Liver (tissue), 9 donors: Measurements from ENCODE around the gene RARS2. TPM values are rescaled to one million over a fixed set of nuclear protein-coding genes. Genes with fewer than 3 reads are reported as not detected.

Experiments used
- DNase-seq: peaks from one replicate; pipeline ENCODE4 v3.0.0-alpha.2; 2017; ENCODE audit warnings: low spot score
- H3K27ac ChIP-seq, 2 donors: one replicate each; pipeline ENCODE4 v1.7.0; 2013; ENCODE audit warnings: inconsistent platforms in 2 of 2, low read length in 2 of 2, control low read depth in 1 of 2, low read depth in 1 of 2, mild to moderate bottlenecking in 1 of 2
- H3K27me3 ChIP-seq, 4 donors: one replicate each; pipeline versions ENCODE4 v1.6.1 to v1.7.0; 2013; ENCODE audit warnings: low read length in 3 of 4, inconsistent platforms in 1 of 4, mild to moderate bottlenecking in 1 of 4, moderate library complexity in 1 of 4; ENCODE audit not compliant: control insufficient read depth in 4 of 4, insufficient read depth in 4 of 4
- H3K36me3 ChIP-seq, 4 donors: one replicate each; pipeline versions ENCODE4 v1.6.1 to v1.7.0; 2013; ENCODE audit warnings: low read length in 3 of 4, mild to moderate bottlenecking in 3 of 4, low read depth in 1 of 4, moderate library complexity in 1 of 4; ENCODE audit not compliant: control insufficient read depth in 4 of 4, insufficient read depth in 3 of 4
- H3K4me1 ChIP-seq, 4 donors: one replicate each; pipeline versions ENCODE4 v1.6.1 to v1.7.0; 2013; ENCODE audit warnings: low read length in 3 of 4, mild to moderate bottlenecking in 3 of 4, moderate library complexity in 1 of 4; ENCODE audit not compliant: control insufficient read depth in 4 of 4, insufficient read depth in 4 of 4
- H3K4me3 ChIP-seq, 3 donors: one replicate each; pipeline versions ENCODE4 v1.6.1 to v1.7.0; 2013; ENCODE audit warnings: low read length in 3 of 3, control low read depth in 1 of 3, low read depth in 1 of 3, mild to moderate bottlenecking in 1 of 3
- H3K9ac ChIP-seq, 2 donors: one replicate each; pipeline ENCODE4 v1.7.0; 2013; ENCODE audit warnings: low read length in 2 of 2, mild to moderate bottlenecking in 2 of 2, moderate library complexity in 2 of 2, control low read depth in 1 of 2, low read depth in 1 of 2
- H3K9me3 ChIP-seq, 4 donors: one replicate each; pipeline versions ENCODE4 v1.6.1 to v1.7.0; 2013; ENCODE audit warnings: low read length in 3 of 4; ENCODE audit not compliant: control insufficient read depth in 4 of 4
- EGR1 ChIP-seq, 2 donors: IDR thresholded peaks; 2 replicates each; pipeline ENCODE4 v1.6.1; 2016 to 2018; ENCODE audit warnings: antibody characterized with exemption in 2 of 2, low read depth in 2 of 2
- FOXA1 ChIP-seq: IDR thresholded peaks from 2 replicates; pipeline ENCODE4 v1.6.1; 2016; ENCODE audit warnings: antibody characterized with exemption
- FOXA2 ChIP-seq: IDR thresholded peaks from 2 replicates; pipeline ENCODE4 v1.6.1; 2016; ENCODE audit warnings: antibody characterized with exemption
- GABPA ChIP-seq, 2 donors: IDR thresholded peaks in 1 of 2; conservative IDR thresholded peaks in 1 of 2; 2 replicates each; pipeline ENCODE4 v1.6.1; 2016; ENCODE audit warnings: antibody characterized with exemption in 2 of 2, mild to moderate bottlenecking in 1 of 2, moderate library complexity in 1 of 2
- HNF4A ChIP-seq, 2 donors: conservative IDR thresholded peaks; 2 replicates each; pipeline ENCODE4 v1.6.1; 2016; ENCODE audit warnings: antibody characterized with exemption in 2 of 2, mild to moderate bottlenecking in 2 of 2
- HNF4G ChIP-seq: IDR thresholded peaks from 2 replicates; pipeline ENCODE4 v1.6.1; 2016; ENCODE audit warnings: antibody characterized with exemption
- JUND ChIP-seq, 2 donors: IDR thresholded peaks; 2 replicates each; pipeline ENCODE4 v1.6.1; 2016; ENCODE audit warnings: antibody characterized with exemption in 2 of 2
- NR2F2 ChIP-seq: IDR thresholded peaks from 2 replicates; pipeline ENCODE4 v1.6.1; 2016; ENCODE audit warnings: antibody characterized with exemption
- RAD21 ChIP-seq, 2 donors: IDR thresholded peaks; 2 replicates each; pipeline ENCODE4 v1.6.1; 2016; ENCODE audit warnings: antibody characterized with exemption in 2 of 2, mild to moderate bottlenecking in 2 of 2
- RXRA ChIP-seq, 2 donors: IDR thresholded peaks; 2 replicates each; pipeline ENCODE4 v1.6.1; 2017 to 2018; ENCODE audit warnings: antibody characterized with exemption in 2 of 2, mild to moderate bottlenecking in 1 of 2
- SP1 ChIP-seq: IDR thresholded peaks from 2 replicates; pipeline ENCODE4 v1.6.1; 2018; ENCODE audit warnings: antibody characterized with exemption, mild to moderate bottlenecking
- TAF1 ChIP-seq: conservative IDR thresholded peaks from 2 replicates; pipeline ENCODE4 v1.6.1; 2016; ENCODE audit warnings: antibody characterized with exemption, mild to moderate bottlenecking
- YY1 ChIP-seq: IDR thresholded peaks from 2 replicates; pipeline ENCODE4 v1.6.1; 2016; ENCODE audit warnings: antibody characterized with exemption, mild to moderate bottlenecking
- WGBS: extraction: QIAGEN DNeasy Blood & Tissue Kit; methylation state at CpG from one replicate; pipeline ENCODE4 v1.1.7; 2013; 5-methylcytosine and 5-hydroxymethylcytosine counted together
- polyA plus RNA-seq, 2 donors: library from polyadenylated mRNA; stranded (reverse) in 1 of 2; unstranded in 1 of 2; fragments of 200-250 nt in 1 of 2; fragments of >200 nt in 1 of 2; fragmentation: Nextera tagmentation in 1 of 2; extraction: Ambion mirVana in 1 of 2; gene quantifications; one replicate each; pipeline versions ENCODE4 v1.2.1 to v1.2.3, GENCODE V29; 2013 to 2015
- total RNA-seq, 2 donors: library from RNA; depleted of rRNA; stranded (reverse); fragments of >200 nt; gene quantifications; one replicate each; pipeline ENCODE4 v1.2.3, GENCODE V29; 2014
- TF ChIP-seq, protein P1 (sequence below): IDR thresholded peaks from 2 replicates; pipeline ENCODE4 v1.6.1; 2016; ENCODE audit warnings: antibody characterized with exemption
- TF ChIP-seq, protein P2 (sequence below): IDR thresholded peaks from 2 replicates; pipeline ENCODE4 v1.6.1; 2016; ENCODE audit warnings: antibody characterized with exemption
- TF ChIP-seq, protein P3 (sequence below): IDR thresholded peaks from 2 replicates; pipeline ENCODE4 v1.6.1; 2016; ENCODE audit warnings: antibody characterized with exemption
- TF ChIP-seq, protein P4 (sequence below): fragments of 150-350 bp; IDR thresholded peaks from 2 replicates; pipeline ENCODE4 v1.5.1; 2017; ENCODE audit warnings: improper control_type of control experiment, low read depth, low read length; ENCODE audit not compliant: missing input control
- TF ChIP-seq, protein P5 (sequence below): IDR thresholded peaks from 2 replicates; pipeline ENCODE4 v1.6.1; 2016; ENCODE audit warnings: antibody characterized with exemption, mild to moderate bottlenecking
- donor health status: healthy.
- donor health status: healthy.
- donor health status: healthy.
- donor health status: healthy.
- donor health status: healthy.

The RARS2 gene
- total and polyA plus RNA-seq, 4 donors: 10.9 to 19.2 (median 16.4) TPM

DNA sequence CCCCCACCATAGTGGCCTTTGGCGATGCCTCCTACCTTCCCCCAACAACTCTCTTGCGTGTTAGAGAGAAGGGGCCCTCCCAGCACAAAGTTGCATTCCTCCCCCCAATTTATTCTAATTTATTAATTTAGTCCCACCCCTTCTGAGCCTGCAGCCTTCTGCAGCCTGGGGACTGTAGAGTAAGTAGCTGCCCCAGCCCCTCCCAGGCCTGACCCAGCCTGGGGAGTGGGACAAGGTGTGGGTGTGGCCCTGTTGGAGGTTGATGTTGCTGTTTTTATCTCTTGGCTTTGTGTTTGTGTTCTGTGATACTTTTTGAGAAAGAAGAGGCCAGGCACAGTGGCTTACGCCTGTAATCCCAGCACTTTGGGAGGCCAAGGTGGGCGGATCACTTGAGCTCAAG lies 49.6 kb upstream of the RARS2 start:
- DNase-seq: no peak
- TF ChIP-seq TAF1: no peak
- TF ChIP-seq NR2F2: no peak
- TF ChIP-seq, protein P1, sequence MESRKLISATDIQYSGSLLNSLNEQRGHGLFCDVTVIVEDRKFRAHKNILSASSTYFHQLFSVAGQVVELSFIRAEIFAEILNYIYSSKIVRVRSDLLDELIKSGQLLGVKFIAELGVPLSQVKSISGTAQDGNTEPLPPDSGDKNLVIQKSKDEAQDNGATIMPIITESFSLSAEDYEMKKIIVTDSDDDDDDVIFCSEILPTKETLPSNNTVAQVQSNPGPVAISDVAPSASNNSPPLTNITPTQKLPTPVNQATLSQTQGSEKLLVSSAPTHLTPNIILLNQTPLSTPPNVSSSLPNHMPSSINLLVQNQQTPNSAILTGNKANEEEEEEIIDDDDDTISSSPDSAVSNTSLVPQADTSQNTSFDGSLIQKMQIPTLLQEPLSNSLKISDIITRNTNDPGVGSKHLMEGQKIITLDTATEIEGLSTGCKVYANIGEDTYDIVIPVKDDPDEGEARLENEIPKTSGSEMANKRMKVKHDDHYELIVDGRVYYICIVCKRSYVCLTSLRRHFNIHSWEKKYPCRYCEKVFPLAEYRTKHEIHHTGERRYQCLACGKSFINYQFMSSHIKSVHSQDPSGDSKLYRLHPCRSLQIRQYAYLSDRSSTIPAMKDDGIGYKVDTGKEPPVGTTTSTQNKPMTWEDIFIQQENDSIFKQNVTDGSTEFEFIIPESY: no peak
- peaks cover 0 to 8% (median 6%) of the 10 kb centered on the region in 4 donors for H3K36me3 ChIP-seq
- no peak overlapping the region for H3K9ac ChIP-seq
- H3K27ac ChIP-seq: no peak overlapping the region
- H3K4me3 ChIP-seq: no peak overlapping the region
- H3K4me1 ChIP-seq: no peaks in the 10 kb centered on the region
- over 99% methylated on average over 4 of the region's 4 CpGs for WGBS
- H3K9me3 ChIP-seq: no peaks in the 10 kb centered on the region
- no peaks in the 10 kb centered on the region for H3K27me3 ChIP-seq

DNA sequence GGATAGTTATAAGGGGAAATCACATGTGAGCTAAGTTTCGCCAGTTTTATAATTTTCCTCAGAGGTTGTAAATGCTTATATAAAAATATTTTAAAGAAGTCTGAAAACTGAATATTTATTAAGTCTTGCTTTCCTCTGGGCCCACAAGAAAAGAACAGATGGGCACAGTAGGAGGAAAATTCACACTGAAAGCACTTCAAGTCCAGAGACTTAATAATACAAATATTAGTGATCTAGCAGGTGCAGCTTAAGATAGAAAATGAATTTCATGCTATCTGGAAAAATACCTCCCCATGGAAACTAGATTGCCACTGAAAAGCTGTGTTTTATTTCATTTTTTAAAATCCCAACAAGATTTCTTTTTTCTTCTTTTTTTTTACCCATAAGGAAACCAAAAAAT lies 47.3 kb upstream of the RARS2 start:
- H3K4me3 ChIP-seq: no peak overlapping the region

More for the DNA sequence above, 47.3 kb upstream of the RARS2 start:
- TF ChIP-seq, protein P1: no peak
- TF ChIP-seq, protein P2, sequence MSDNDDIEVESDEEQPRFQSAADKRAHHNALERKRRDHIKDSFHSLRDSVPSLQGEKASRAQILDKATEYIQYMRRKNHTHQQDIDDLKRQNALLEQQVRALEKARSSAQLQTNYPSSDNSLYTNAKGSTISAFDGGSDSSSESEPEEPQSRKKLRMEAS: no peak
- TF ChIP-seq GABPA (IDR thresholded peaks at IDR 0.05 in 1 of 2, conservative IDR thresholded peaks at IDR 0.05 in 1 of 2): no peak
- TF ChIP-seq SP1: no peak
- no peak for TF ChIP-seq RAD21 (IDR thresholded peaks at IDR 0.05)
- no peak for TF ChIP-seq HNF4G
- TF ChIP-seq, protein P3, sequence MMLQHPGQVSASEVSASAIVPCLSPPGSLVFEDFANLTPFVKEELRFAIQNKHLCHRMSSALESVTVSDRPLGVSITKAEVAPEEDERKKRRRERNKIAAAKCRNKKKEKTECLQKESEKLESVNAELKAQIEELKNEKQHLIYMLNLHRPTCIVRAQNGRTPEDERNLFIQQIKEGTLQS: no peak
- no peak for TF ChIP-seq FOXA1
- no peak for TF ChIP-seq TAF1
- TF ChIP-seq YY1: no peak
- TF ChIP-seq FOXA2: no peak
- TF ChIP-seq, protein P4, sequence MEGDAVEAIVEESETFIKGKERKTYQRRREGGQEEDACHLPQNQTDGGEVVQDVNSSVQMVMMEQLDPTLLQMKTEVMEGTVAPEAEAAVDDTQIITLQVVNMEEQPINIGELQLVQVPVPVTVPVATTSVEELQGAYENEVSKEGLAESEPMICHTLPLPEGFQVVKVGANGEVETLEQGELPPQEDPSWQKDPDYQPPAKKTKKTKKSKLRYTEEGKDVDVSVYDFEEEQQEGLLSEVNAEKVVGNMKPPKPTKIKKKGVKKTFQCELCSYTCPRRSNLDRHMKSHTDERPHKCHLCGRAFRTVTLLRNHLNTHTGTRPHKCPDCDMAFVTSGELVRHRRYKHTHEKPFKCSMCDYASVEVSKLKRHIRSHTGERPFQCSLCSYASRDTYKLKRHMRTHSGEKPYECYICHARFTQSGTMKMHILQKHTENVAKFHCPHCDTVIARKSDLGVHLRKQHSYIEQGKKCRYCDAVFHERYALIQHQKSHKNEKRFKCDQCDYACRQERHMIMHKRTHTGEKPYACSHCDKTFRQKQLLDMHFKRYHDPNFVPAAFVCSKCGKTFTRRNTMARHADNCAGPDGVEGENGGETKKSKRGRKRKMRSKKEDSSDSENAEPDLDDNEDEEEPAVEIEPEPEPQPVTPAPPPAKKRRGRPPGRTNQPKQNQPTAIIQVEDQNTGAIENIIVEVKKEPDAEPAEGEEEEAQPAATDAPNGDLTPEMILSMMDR: no peak
- no peak for TF ChIP-seq RXRA (IDR thresholded peaks at IDR 0.05)
- TF ChIP-seq EGR1 (IDR thresholded peaks at IDR 0.05; ENCODE audit: low read depth in 2 of 2): no peak
- TF ChIP-seq, protein P5, sequence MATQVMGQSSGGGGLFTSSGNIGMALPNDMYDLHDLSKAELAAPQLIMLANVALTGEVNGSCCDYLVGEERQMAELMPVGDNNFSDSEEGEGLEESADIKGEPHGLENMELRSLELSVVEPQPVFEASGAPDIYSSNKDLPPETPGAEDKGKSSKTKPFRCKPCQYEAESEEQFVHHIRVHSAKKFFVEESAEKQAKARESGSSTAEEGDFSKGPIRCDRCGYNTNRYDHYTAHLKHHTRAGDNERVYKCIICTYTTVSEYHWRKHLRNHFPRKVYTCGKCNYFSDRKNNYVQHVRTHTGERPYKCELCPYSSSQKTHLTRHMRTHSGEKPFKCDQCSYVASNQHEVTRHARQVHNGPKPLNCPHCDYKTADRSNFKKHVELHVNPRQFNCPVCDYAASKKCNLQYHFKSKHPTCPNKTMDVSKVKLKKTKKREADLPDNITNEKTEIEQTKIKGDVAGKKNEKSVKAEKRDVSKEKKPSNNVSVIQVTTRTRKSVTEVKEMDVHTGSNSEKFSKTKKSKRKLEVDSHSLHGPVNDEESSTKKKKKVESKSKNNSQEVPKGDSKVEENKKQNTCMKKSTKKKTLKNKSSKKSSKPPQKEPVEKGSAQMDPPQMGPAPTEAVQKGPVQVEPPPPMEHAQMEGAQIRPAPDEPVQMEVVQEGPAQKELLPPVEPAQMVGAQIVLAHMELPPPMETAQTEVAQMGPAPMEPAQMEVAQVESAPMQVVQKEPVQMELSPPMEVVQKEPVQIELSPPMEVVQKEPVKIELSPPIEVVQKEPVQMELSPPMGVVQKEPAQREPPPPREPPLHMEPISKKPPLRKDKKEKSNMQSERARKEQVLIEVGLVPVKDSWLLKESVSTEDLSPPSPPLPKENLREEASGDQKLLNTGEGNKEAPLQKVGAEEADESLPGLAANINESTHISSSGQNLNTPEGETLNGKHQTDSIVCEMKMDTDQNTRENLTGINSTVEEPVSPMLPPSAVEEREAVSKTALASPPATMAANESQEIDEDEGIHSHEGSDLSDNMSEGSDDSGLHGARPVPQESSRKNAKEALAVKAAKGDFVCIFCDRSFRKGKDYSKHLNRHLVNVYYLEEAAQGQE: no peak
- no peak for TF ChIP-seq NR2F2
- TF ChIP-seq JUND (IDR thresholded peaks at IDR 0.05): no peak
- no peak for TF ChIP-seq HNF4A (conservative IDR thresholded peaks at IDR 0.05)
- DNase-seq: no peak
- no peaks in the 10 kb centered on the region for H3K4me1 ChIP-seq
- no peaks in the 10 kb centered on the region for H3K27me3 ChIP-seq
- no peak overlapping the region for H3K27ac ChIP-seq
- H3K9me3 ChIP-seq: no peaks in the 10 kb centered on the region
- peaks cover 0 to 9% (median 7%) of the 10 kb centered on the region in 4 donors for H3K36me3 ChIP-seq
- no peak overlapping the region for H3K9ac ChIP-seq
- 95% methylated on average over 1 of the region's 1 CpG for WGBS
